Measurements from ENCODE around the gene ZCCHC8.
"Not testable (repeated sequence)": the region's sequence is repeated elsewhere in the genome, so short reads cannot be mapped to it uniquely, and the experiment has no call there.

ZCCHC8 gene

DNA sequence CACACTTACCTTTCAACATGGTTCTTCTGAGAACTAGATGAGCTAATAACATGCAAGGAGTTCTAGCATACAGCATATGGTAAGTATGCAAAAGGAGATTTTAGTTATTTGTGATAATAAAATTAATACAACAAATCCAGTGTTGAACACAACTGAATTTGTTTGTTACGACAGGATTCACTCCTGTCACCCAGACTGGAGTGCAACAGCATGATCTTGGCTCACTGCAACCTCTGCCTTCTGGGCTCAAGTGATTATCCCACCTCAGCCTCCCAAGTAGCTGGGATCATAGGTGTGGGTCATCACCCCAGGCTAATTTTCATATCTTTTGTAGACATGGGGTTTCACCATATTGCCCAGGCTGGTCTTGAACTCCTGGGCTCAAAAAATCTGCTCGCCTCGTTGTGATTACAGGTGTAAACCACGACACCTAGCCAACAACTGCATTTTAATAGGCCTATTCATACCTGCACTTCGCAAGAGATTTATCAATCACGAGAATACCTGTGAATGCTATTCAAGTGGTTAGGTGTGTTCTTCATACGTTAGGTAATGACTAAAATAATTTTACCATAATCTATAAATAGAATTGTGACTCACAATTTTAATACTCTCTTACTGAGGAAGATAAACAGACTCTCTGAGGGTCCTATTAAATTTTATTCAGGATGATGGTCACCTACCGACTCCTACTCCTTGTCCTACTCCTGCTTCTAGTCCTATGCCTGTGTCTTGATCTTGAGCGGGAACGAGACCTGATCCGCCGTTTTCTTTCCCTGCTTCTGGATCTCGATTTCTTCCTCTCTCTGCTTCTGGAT, 16.0 kb upstream of the ZCCHC8 start:
- in situ Hi-C loops (cut with MboI; ENCODE audit: low pct_unique_long_range_greater_than_20kb, low sequenced_read_pairs), result loop anchor here (25.0 kb wide), 1 partner anchor 246 kb away; the partner anchor contains the start of genes CCDC62 and DENR
- DNase-seq, result no peak

GRCh38 chr12:122515275-122515674, 14.5 kb upstream of the ZCCHC8 start:
- DNase-seq, result no peak
- in situ Hi-C loops (cut with MboI; ENCODE audit: low pct_unique_long_range_greater_than_20kb, low sequenced_read_pairs), result loop anchor here (25.0 kb wide), 1 partner anchor 247 kb away; the partner anchor contains the start of genes CCDC62 and DENR

DNA sequence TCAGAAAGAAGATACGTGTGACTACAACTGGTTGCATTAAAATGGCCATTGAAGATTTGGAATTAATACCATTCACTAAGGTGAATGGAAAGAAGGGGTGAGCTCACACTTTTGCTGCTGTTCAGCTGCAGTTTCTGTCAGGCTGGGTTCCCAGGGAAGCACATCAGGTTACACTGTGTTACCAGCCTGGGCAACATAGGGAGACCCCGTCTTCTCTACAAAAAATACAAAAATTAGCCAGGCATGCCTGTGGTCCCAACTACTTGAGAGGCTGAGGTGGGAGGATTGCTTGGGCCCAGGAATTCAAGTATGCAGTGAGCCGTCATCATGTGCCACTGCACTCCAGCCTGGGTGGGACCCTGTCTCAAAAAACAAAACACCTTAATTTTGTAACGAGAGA, 12.9 kb upstream of the ZCCHC8 start:
- in situ Hi-C loops (cut with MboI; ENCODE audit: low pct_unique_long_range_greater_than_20kb, low sequenced_read_pairs), result loop anchor here (25.0 kb wide), 1 partner anchor 249 kb away; the partner anchor contains the start of genes CCDC62 and DENR
- DNase-seq, result no peak

DNA sequence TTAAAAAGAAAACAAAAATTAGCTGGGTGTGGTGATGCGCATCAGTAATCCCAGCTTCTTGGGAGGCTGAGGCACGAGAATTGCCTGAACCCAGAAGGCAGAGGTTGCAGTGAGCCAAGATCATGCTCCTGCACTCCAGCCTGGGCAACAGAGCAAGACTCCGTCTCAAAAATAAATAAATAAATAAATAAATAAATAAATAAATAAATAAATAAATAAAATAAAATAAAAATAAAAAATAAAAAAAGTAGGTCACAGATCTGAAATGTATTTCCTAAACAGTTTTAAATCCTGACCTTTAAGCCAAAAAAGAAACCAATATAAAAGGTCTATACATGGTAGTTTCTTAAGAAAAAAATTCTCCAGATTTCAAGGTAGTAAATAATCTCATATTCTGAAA, 12.3 kb upstream of the ZCCHC8 start:
- in situ Hi-C loops (cut with MboI; ENCODE audit: low pct_unique_long_range_greater_than_20kb, low sequenced_read_pairs), result loop anchor here (25.0 kb wide), 1 partner anchor 249 kb away; the partner anchor contains the start of genes CCDC62 and DENR
- not testable (repeated sequence) for DNase-seq

DNA sequence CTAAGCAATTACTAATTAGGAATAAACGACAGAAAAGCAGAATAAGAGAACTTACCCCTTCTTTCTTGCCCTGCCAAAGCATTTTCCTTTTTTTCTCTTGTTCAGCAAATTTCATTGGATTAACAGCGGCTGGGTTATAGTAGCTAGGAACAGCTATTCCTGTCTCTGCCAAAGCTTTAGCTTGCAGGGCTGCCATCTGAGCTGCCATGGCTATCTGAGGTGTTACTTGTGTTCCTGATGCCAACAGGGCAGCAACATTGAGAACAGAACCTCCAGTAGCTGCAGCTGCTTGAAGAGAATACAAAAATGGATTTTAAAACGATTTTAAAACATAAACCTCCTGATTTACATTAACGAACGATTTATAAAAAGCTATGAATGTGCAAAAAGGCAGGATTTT, 7.4 kb upstream of the ZCCHC8 start:
- no peak for DNase-seq
- in situ Hi-C loops (cut with MboI; ENCODE audit: low pct_unique_long_range_greater_than_20kb, low sequenced_read_pairs), result loop anchor here (25.0 kb wide), 1 partner anchor 254 kb away; the partner anchor contains the start of genes CCDC62 and DENR

- no peak for DNase-seq
- in situ Hi-C loops (cut with MboI; ENCODE audit: low pct_unique_long_range_greater_than_20kb, low sequenced_read_pairs), result loop anchor here (25.0 kb wide), 1 partner anchor 256 kb away; the partner anchor contains the start of genes CCDC62 and DENR
These were observed 5.7 kb upstream of the ZCCHC8 start for GRCh38 chr12:122506393-122506938.

DNA sequence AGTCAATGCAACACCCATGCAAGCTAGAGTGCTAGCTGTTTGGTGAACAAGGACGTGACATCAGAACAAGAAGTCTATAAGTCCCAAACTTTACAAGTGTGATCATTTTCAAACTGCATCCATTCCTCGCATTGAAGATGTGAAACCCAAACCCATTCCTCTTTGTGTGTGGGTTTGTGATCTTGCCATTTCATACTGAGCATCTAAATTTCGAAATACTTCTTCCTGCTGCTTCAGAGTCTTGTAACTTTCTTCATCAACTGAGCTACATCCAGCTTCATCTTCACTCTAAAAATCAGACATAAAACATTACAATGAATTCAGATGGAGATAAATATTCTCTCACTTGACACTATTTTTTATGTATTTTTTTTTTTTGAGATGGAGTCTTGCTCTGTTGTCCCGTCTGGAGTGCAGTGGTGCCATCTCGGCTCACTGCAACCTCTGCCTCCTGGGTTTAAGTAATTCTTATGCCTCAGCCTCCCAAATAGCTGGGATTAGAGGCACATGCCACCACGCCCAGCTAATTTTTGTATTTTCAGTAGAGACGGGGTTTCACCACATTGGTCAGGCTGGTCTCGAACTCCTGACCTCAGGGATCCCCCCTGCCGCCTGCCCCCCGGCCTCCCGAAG, 4.8 kb upstream of the ZCCHC8 start:
- in situ Hi-C loops (cut with MboI; ENCODE audit: low pct_unique_long_range_greater_than_20kb, low sequenced_read_pairs), result loop anchor here (25.0 kb wide), 1 partner anchor 257 kb away; the partner anchor contains the start of genes CCDC62 and DENR
- DNase-seq, result no peak

DNA sequence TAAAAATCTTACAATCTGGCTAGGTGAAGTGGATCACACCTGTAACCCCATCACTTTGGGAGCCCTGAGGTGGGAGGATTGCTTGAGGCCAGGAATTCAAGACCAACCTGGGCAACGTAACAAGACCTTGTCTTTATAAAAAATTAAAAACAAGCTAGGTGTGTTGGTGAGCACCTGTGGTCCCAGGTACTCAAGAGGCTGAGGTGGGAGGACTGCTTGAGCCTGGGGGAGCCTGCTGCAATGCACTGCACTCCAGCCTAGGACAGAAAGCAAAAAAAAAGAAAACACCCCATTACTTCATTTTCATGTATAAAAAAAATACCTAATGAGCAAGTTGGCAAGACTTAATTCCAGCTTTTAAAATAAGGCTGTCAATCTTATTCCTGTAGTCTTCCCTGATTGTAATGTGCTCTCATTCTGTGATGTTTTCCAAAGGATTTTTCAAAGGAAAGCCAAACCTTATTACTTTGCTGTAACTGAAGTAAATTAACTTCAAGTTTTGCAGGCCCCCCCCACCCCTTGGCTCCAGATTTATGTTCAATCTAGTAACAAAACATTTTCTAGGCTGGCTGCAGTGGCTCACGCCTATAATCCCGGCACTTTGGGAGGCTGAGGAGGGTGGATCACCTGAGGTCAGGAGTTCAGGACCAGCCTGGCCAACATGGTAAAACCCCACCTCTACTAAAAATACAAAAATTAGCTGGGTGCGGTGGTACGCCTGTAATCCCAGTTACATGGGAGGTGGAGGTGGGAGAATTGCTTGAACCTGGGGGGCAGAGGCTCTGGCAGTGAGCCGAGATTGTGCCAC, 3.3 kb upstream of the ZCCHC8 start:
- in situ Hi-C loops (cut with MboI; ENCODE audit: low pct_unique_long_range_greater_than_20kb, low sequenced_read_pairs), result loop anchor here (25.0 kb wide), 1 partner anchor 258 kb away; the partner anchor contains the start of genes CCDC62 and DENR
- DNase-seq, result no peak

- in situ Hi-C loops (cut with MboI; ENCODE audit: low pct_unique_long_range_greater_than_20kb, low sequenced_read_pairs), result loop anchor here (25.0 kb wide), 1 partner anchor 259 kb away; the partner anchor contains the start of genes CCDC62 and DENR
These were observed 2.5 kb upstream of the ZCCHC8 start for GRCh38 chr12:122503147-122503751.

GRCh38 chr12:122501489-122501989, 807 bp upstream of the ZCCHC8 start:
- peak; percentile 74 for DNase-seq
- in situ Hi-C loops (cut with MboI; ENCODE audit: low pct_unique_long_range_greater_than_20kb, low sequenced_read_pairs), result loop anchor here (25.0 kb wide), 1 partner anchor 261 kb away; the partner anchor contains the start of genes CCDC62 and DENR

More at GRCh38 chr12:122503147-122503751, 2.5 kb upstream of the ZCCHC8 start:
- no peak for DNase-seq

GRCh38 chr12:122499991-122500684, 594 bp downstream of the ZCCHC8 start:
- peak; percentile 74 for DNase-seq
- in situ Hi-C loops (cut with MboI; ENCODE audit: low pct_unique_long_range_greater_than_20kb, low sequenced_read_pairs), result loop anchor here (25.0 kb wide), 1 partner anchor 262 kb away; the partner anchor contains the start of genes CCDC62 and DENR

DNA sequence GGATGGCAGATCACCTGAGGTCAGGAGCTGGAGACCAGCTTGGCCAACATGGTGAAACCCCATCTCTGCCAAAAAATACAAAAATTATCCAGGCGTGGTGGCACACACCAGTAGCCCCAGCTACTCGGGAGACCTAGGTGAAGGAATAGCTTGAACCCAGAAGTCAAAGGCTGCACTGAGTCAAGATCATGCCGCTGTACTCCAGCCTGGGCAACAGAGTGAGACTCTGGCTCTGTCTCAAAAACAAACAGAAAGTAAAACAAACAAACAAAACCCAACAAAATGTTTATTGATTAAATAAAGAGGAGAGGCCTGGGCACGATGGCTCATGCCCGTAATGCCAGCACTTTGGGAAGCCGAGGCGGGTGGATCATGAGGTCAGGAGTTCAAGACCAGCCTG, 5.5 kb downstream of the ZCCHC8 start:
- in situ Hi-C loops (cut with MboI; ENCODE audit: low pct_unique_long_range_greater_than_20kb, low sequenced_read_pairs), result no loop called here
- no peak for DNase-seq

DNA sequence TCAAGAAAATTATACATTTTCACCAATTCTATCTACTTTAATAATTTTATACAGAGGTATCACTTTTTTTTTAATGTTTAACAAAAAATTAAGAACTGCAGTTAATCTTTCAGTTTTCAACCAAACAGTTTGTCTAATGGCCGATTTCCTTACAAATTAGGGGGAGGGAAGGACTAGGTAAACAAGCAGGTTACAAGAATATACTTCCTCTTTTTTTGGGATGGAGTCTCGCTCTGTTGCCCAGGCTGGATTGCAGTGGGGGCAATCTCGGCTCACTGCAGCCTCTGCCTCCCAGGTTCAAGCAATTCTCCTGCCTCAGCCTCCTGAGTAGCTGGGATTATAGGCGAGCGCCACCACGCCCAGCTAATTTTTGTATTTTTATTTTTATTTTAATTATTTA, 7.5 kb downstream of the ZCCHC8 start:
- in situ Hi-C loops (cut with MboI; ENCODE audit: low pct_unique_long_range_greater_than_20kb, low sequenced_read_pairs); DNase-seq: not testable (repeated sequence)

- in situ Hi-C loops (cut with MboI; ENCODE audit: low pct_unique_long_range_greater_than_20kb, low sequenced_read_pairs), result no loop called here
- no peak for DNase-seq
These were observed 8.7 kb downstream of the ZCCHC8 start for GRCh38 chr12:122491991-122492390.

DNA sequence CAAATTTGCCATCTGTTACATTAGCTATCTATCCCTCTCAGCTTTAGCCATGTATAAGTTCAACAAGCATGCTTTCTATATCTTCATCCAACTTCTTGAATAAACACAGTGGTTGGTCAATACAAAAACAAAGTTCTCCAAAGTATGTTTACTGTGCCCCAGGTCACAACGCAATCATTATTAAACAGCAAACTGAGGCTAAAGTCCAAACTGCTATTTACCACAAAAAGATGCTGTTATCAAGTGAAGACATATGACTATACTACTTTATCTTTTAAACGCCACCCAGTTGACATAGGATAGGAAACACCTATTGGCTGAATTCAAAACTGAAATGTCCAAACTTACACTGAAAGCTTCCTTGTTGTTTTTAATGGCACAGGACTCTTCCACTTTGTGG, 11.7 kb downstream of the ZCCHC8 start:
- DNase-seq, result no peak
- in situ Hi-C loops (cut with MboI; ENCODE audit: low pct_unique_long_range_greater_than_20kb, low sequenced_read_pairs), result no loop called here

GRCh38 chr12:122487807-122488206, 12.9 kb downstream of the ZCCHC8 start:
- in situ Hi-C loops (cut with MboI; ENCODE audit: low pct_unique_long_range_greater_than_20kb, low sequenced_read_pairs), result not testable (repeated sequence)

GRCh38 chr12:122486805-122487426, 13.8 kb downstream of the ZCCHC8 start:
- in situ Hi-C loops (cut with MboI; ENCODE audit: low pct_unique_long_range_greater_than_20kb, low sequenced_read_pairs), result no loop called here
- DNase-seq, result no peak

More at GRCh38 chr12:122487807-122488206, 12.9 kb downstream of the ZCCHC8 start:
- DNase-seq, result not testable (repeated sequence)
